ENCODE measurements around the gene AK5.
"Not testable (repeated sequence)": the region's sequence is repeated elsewhere in the genome, so short reads cannot be mapped to it uniquely, and the experiment has no call there.

The AK5 gene

DNA sequence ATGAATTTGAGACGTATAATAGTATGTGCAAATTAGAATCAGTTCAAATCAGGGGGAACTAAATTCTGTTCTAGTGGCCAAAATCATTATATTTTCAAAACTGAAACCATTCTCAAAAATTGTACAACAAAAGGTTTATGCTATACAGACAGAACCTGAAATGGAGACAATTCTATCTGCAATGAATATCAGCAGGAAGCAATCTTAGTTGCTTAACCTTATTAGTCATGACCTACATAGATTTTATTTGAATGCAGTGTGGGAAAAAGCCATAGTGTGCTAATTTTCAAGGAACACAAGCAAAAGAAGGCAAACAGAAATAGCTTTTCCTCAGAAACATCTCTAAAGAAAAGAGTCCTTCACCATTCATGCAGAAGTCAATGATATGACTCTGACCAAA, 6.5 kb downstream of the AK5 start:
- DNase-seq (ENCODE audit: low spot score), result no peak

DNA sequence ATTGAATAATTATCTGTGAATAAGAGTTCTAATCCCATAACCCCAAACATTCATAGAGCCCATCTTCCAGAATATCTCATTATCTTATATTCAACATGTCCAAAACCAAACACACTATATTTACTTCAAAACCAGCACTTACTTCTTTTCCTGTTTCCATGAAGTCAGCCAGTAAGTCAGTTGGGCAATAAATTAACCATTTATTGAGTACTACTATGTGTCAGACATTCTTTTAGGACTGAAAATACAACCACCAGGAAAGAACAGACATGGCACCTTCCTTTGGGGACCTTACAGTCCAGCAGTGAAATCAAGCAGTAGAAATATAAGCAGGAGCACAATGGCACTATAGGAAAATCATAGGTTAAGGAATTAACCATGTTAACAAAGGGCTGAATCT, 8.8 kb downstream of the AK5 start:
- no peak for DNase-seq (ENCODE audit: low spot score)

DNA sequence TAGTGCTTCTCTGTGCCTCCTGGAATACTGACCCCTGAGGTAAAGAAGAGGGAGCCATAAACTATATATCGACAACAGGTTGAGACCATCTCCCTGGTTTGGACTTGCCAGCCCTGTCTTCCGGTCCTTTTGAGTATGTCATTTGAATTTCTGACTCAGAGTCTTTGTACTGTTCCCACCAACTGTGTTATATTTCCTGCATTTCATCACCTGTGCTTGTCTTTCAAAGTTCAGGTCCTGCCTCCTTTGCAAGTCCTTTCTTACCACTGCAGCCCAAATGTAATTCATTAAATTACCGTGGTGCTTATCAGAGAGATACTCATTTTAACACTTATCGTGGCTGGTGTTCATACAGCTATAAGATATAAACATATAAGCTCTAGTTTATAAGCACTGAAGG, 10.7 kb downstream of the AK5 start:
- no peak for DNase-seq (ENCODE audit: low spot score)

DNA sequence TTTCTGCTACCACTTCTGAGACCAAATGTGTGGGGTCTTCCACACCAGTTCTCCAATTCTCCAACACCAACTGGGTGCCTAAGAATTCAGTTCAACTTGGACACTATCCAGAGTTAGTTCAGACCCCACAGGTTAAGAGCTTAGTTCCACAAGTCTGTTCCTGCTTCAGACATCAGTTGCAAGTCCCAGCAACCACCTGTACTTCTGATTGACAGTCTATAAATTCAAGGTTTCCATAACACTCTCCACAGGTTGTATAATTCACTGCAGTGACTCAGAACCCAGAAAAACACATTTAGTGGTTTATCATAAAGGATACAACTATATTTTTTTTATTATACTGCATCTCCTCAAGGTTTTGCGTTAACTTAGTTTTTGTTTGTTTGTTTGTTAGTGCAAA, 18.7 kb downstream of the AK5 start:
- no peak for DNase-seq (ENCODE audit: low spot score)

DNA sequence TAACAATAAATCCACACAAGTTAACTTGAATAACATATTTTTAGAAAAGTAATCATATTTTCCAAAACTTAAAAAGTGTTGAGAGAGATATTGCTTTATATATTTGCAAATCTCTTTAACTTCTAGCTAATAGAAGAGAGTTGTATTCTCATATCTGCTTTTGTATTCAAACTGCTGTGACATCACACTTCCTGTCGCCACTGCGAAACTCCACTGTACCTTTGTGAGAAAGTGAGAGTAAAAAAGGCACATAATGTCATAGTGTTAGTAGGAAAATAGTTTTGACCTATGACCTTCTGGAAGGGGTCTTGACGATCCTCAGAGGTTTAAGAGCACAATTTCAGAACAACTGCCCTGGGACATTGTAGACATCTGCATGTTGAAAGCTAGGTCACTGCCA, 21.6 kb downstream of the AK5 start:
- DNase-seq (ENCODE audit: low spot score), result no peak

DNA sequence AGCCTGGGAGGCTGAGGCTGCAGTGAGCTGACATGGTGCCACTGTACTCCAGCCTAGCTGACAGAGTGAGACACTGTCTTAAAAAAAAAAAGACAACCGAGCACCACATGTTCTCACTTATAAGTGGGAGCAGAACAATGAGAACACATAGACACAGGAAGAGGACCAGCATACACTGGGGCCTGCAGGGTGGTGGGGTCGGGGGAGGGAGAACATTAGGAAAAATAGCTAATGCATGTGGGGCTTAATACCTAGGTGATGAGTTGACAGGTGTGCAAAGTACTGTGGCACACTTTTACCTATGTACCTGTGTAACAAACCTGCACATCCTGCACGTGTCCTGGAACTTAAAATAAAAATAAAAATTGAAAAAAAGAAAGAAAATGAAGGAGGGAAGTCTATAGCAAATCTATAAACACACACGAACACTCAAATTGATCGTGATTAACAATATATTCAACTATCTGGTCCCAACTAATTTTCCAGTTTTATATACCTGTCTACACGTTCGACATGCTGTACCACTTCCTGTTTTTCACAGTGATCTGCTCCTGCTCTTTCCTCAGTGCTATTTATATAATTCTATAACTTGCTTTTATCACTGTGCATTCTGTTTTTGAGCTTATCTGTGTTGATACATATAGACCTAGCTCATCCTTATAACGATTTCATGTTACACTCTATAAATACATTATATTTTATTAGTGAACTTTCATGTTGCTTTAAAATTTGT, 27.2 kb downstream of the AK5 start:
- DNase-seq (ENCODE audit: low spot score), result no peak

DNA sequence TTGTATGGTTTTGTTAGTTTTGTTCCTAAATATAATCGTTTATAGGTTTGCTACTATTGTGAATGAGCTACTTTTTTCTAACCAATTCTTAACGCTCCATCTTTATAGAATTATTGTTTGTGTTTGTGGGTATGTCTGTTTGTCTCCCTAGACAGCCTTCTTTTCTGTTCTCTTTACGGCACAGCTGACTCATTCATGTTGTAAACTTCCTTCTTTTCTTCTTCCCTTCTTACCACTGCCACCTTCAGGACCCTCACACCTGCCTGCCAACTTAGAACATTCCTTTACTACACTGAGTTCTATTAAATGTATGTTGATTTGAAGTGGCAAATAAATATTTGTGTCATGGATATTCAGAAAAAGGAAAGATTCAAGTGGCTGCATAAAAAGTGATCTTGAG, 29.1 kb downstream of the AK5 start:
- DNase-seq (ENCODE audit: low spot score), result no peak

DNA sequence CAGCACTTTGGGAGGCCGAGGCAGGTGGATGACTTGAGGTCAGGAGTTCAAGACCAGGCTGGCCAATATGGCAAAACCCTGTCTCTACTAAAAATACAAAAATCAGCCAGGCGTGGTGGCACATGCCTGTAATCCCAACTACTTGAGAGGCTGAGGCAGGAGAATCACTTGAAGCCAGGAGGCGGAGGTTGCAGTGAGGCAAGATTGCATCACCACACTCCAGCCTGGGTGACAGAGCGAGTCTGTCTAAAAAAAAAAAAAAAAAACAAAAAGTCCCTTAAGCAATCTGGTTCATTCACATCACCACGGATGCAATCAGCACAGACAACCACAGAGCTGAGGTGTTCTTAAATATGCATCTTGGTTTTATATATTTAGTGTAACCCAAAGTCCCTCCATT, 30.5 kb downstream of the AK5 start:
- not testable (repeated sequence) for DNase-seq (ENCODE audit: low spot score)

DNA sequence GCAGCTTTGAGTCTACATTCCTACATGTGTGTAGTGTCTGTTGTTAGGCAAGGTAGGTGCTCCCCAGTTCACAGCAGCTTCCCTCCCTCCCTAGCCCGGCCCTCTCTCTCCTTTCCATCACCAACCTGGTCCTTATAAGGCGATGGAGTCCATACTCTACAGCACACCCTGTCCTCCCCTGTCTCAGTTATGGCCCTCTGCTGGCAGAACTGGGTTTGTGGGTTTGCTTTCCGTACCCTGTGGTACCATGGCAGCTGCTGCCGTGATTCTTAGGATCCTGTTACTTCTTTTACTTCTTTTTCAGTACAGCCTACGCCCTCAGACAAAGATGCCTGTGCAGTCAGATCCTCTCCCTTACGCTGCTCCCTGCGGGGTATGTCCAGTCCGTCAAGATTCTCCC, 31.7 kb downstream of the AK5 start:
- peak; percentile 59 for DNase-seq (ENCODE audit: low spot score)

DNA sequence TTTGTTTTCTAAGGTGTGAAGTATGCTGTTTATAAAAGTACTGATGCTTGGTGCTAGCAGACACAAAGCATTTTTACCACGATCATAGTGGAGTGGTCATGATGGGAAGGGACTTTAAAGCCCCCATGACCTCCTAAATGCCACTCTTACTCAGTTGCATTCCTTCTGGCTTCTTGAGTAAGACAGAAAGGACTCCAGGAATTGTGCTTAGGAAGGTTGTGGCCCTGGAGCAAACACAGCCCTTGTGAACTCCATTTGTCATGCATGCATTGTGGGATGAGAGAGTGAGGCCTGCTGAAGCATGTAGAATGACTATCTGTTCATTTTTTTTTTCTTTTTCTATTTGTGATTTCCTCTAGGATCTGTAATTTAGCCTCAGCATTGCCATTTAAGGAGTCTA, 34.2 kb downstream of the AK5 start:
- DNase-seq (ENCODE audit: low spot score), result no peak

DNA sequence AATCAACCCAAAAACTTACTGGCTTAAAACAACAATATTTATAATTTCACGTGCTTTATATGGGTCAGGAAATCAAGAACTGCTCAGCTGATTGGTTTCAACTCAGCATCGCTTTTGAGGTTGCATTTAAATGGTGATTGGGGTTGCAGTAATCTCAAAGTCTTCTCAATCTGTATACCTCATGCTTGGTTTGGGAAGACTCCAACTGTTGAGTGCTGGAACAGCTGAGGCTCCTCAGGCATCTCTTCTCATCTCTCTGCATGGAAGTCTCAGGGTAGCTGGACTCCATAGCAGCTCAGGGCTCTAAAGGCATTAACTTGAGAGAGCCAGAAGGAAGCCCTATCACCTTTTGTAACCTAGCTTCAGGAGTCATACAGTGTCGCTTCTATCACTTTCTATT, 35.1 kb downstream of the AK5 start:
- DNase-seq (ENCODE audit: low spot score), result no peak

DNA sequence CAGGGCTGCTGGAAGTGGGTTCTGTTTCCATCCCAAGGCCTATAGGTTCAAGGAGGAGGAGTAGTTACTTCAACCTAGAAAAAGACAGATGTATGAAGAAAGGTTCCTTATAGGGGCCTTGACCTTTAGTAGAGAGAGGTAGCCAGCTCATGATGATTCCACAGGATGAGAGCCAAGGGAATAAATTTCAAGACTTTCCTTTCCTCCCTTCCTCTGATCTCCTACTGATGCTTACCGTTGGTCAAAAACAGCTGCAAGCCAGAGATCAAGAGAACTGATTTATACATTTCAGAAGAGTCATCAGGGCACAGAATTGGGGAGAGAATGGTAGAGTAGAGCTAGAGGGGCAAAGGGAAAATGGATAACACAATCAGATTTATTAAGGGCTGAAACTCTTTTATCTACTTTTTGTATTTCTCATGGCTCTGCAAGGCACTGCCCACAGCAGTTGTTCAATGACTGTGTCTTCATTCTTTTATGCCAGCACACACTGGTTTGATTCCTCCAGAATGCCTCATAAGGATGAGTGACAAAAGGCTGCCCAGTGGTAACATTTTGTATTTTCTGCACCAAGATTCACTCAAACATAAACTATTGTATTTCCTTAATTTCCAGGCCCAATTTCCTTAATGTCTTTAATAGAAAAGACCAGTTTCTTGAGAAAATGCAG, 37.4 kb downstream of the AK5 start:
- no peak for DNase-seq (ENCODE audit: low spot score)

DNA sequence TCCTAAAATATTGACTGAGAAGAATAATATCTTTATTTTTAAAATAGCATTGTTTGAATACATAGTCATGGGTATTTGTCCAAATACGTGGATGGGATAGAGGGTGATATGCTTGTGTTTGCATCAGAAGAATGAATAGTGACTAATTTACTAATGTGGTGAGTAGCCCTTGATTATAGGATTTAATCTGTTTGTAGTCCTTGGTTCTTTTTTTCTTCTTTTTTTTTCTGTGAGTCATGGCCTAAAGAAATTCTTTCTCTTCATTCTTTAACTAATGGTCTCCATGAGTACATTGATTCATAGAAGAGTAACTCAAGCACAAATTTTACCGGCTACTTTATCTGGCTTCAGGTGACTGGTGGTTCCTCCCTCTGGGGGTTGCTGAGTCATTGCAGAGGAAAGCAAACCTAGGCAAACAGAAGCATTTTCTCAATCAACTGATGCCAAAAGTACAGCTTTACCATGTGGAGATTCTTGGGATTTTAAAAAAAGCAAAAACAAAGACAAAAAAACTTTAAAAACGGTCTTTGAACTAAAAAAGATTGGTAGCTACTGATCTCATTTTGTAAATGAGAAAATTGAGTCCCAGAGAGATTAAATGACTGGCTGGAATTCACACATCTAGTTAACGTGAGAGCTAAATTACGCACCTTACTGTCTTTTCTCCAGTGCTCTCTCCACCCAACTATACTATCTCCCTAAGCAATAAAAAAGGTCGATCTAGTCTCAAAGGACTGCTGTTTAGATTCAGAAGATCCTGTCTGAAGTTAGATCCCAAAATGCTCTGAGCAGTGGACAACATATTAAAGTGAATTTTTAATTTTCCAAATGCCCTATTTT, 40.5 kb downstream of the AK5 start:
- no peak for DNase-seq (ENCODE audit: low spot score)

DNA sequence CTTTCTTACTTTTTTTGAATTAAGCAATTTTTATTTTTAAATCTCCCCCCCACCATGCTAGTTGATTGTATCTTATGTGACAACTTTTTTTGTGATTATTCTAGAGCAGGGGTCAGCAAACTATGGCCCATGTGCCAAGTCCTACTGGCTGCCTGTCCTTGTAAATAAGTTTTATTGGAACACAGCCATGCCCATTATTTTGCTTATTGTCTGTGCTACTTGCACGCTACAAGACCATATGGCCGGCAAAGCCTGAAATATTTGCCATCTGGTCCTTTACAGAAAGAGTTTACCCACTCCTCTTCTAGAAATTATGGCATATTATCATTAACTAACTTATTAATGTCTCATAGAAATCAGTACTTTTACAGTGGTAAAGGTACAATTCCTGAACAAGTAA, 51.7 kb downstream of the AK5 start:
- DNase-seq (ENCODE audit: low spot score), result no peak

DNA sequence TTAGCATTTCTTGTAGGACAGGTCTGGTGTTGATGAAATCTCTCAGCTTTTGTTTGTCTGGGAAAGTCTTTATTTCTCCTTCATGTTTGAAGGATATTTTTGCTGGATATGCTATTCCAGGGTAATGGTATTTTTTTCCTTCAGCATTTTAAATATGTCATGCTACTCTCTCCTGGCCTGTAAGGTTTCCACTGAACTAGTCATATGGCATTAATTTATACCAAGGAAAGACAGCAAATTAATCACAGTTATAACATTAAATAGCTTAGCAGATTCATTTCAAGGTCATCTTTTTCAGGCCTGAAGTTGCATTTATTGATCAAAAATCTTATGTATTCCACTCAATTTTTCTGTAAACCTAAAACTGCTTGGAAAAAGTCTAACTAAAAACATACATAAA, 54.9 kb downstream of the AK5 start:
- no peak for DNase-seq (ENCODE audit: low spot score)

DNA sequence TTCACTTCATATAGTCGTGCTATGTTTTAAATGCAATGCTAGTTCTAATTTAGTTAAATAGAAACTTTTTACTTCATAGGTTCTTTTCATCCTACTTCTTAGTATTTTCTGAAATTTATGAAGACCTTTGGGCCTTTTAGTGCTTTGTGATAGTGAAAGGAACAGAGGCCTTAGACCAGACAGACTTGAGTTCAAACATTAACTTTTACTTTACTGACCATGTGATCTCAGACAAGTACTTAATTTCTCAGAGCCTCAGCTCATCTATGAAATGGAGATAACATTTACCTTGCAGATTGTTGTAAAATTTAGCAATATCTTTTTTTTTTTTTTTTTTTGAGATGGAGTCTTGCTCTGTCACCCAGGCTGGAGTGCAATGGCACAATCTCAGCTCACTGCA, 57.5 kb downstream of the AK5 start:
- DNase-seq (ENCODE audit: low spot score), result no peak

DNA sequence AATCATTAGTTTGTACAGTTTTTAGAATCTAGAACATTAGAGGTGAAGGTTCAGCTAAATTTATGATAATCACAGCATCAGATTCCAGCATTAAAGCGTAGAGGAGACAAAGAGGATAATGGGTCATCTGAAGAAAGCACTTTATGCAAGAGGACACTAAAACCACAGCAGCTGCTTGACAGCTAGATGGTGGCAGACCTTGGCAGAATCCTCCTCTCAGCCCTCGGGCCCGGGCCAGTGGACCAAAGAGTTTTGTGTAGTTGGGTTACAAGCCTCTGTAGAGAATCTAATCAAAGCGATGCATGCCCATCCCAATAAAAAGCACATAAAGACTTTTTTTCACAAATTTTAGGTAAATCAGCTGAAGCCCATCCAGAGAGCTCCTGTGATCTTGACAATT, 59.4 kb downstream of the AK5 start:
- no peak for DNase-seq (ENCODE audit: low spot score)

DNA sequence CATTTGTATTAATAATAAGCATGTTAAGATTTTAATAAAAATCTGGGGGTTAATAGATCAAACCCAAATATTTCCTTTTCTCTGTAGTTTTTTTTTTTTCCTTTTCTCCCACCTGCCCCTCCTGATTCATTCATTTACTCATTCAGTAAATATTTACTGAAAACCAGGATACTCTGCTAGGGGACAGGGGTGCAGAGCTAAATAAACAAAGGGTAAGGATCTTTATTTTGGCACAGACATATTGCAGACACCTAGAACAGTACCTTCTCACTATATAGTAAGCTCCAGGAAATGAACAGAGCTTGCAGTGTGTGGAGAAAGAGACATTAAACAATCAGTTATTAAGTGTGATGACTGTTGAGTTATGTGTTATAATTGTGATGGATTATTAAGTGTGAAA, 60.9 kb downstream of the AK5 start:
- DNase-seq (ENCODE audit: low spot score), result no peak

DNA sequence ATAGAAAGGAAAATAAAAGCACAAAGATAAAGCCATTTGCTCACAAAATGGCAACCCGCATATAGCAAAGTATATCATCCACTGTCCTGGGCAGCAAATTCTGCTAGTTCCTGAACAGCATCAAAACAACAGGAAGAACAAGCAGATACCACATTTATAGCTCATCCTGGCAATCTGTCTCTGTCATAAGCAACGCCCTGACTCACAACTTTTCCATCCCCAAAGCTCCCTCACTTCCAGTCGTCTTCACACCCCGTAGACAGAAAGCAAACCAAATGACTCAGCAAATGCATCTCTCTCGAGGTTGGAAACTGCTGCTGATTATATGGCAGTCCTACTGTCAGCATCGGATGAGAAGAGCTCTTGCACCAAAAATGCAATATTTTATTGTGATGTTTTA, 65.8 kb downstream of the AK5 start:
- DNase-seq (ENCODE audit: low spot score), result no peak

DNA sequence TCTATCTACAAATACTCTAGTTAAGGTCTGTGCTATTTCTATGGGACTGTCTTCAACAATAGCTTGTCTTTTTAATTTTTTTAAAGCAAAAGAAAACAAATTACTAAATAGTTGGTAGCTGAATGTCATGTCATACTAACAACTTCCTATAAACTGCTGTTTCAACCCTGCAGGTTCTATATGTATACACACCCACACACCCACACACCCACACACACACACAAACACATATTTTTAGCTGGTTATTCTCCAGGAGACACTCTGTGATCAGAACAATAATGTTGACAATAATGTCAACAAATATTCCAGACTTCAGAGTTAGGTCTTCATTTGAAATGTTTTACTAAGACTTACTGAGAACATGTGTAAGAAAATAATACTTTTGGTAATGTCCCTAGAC, 66.7 kb downstream of the AK5 start:
- no peak for DNase-seq (ENCODE audit: low spot score)

DNA sequence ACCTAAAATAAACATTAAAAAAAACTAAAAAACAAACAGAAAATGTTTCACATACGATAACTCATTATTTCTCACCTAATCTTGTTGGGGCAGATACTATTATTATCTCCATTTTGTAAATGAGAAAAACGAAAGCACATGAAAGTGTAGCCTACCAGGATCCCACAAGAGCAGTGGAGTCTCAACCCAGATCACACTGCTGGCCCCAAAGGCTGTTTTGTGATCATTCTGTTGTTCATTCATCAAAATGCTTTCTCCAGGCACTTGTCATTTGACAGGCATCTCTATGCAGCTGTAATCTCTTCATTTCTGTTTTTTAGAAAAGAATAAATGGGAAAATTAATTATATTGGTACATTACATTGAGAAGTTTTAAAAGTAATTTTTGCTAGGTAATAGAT, 67.5 kb downstream of the AK5 start:
- no peak for DNase-seq (ENCODE audit: low spot score)

DNA sequence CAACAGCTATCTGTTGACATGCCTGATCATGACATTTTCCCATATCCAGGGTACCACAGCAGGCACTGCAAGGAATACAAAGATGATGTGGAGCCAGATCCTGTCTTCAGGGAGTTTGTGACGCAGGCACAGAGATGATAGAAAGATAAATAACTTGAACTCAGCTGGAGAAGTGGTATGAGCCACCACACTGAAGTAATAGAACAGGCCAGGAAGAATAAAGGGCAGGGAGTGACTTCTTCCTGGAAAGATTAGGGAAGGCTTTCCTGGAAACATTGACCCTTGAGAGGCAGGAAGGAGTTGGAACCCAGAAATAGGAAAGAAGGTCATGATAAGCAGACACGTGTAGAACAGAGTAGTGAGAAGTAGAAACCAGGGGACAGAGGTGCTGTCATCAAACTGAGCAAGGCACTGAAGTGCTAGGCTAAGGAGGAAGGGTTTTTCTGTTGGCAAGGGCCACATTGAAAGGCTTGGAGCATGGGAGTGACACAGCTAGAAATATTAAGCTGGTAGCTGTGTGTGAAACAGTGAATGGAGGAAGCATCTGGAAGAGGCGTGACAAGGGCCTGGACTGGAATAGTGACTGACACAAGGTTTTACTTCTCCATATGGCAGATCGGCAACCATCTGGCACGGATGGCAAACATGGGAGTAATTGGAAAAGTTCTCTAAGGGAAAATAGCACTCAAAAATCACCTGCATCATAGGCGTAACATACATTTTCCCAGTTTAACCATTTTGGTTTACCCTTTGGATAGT, 68.4 kb downstream of the AK5 start:
- no peak for DNase-seq (ENCODE audit: low spot score)

DNA sequence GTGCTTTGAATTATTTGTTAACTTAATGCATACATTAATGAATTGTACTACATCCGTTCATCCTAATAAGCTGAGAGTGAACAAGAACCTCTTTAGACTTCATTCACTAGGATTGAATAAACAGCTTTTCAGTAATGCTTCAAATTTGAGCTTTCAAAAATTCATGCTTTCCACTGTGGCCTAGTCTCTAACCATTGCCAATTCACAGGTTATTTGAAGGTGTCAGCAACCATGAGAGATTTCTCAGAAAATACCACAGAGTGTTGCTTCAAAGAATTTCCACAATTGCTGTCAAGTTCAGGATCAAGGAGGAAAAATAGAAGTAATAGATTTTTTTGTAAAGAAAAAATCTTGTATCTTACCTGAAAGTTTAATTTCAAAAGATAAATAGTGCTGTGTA, 72.7 kb downstream of the AK5 start:
- no peak for DNase-seq (ENCODE audit: low spot score)
